HG02623 (cell line): ENCODE measurements around the gene GPX4.
A peak's percentile ranks its signal among the peaks of the same experiment; 100 is the strongest.

ENCODE experiments used
- ATAC-seq: cut with Tn5 transposase; IDR thresholded peaks from one replicate; pipeline ENCODE4 v1.9.1; 2021; ENCODE audit warnings: moderate library complexity; ENCODE audit not compliant: unreplicated experiment

The GPX4 gene

GRCh38 chr19:1103708-1104310 is at the start of gene GPX4:
Gene GPX4, plus strand, starts transcription at chr19:1103994. Its CDS starts 50 bp downstream, at chr19:1104044.
- ATAC-seq = peak; percentile 73

- no peak for ATAC-seq
Observed at GRCh38 chr19:1054102-1055027, 49.4 kb upstream of the GPX4 start.

GRCh38 chr19:1055028-1055425 is 48.8 kb upstream of the GPX4 start:
- ATAC-seq = no peak

GRCh38 chr19:1055886-1056620 is 47.7 kb upstream of the GPX4 start:
- ATAC-seq = no peak

- no peak for ATAC-seq
Observed at GRCh38 chr19:1057176-1057855, 46.5 kb upstream of the GPX4 start.

- no peak for ATAC-seq
Observed at GRCh38 chr19:1058112-1058511, 45.7 kb upstream of the GPX4 start.

GRCh38 chr19:1060689-1061088 is 43.1 kb upstream of the GPX4 start:
- no peak for ATAC-seq

GRCh38 chr19:1061987-1062386 is 41.8 kb upstream of the GPX4 start:
- no peak for ATAC-seq

GRCh38 chr19:1062387-1063029 is 41.3 kb upstream of the GPX4 start:
- no peak for ATAC-seq

GRCh38 chr19:1063030-1063908 is 40.5 kb upstream of the GPX4 start:
- ATAC-seq = no peak

- ATAC-seq = no peak
Observed at GRCh38 chr19:1063909-1064660, 39.7 kb upstream of the GPX4 start.

GRCh38 chr19:1064661-1065605 is 38.9 kb upstream of the GPX4 start:
- ATAC-seq = no peak

- ATAC-seq = no peak
Observed at GRCh38 chr19:1065606-1066109, 38.1 kb upstream of the GPX4 start.

- no peak for ATAC-seq
Observed at GRCh38 chr19:1066251-1066747, 37.5 kb upstream of the GPX4 start.

- ATAC-seq = peak; percentile 37
Observed at GRCh38 chr19:1066748-1067340, 37.0 kb upstream of the GPX4 start, which contains the start of gene ARHGAP45. Gene ARHGAP45, plus strand, starts transcription at chr19:1067167. Its CDS starts 239 bp downstream, at chr19:1067406.

GRCh38 chr19:1067341-1067957 is 36.3 kb upstream of the GPX4 start:
- ATAC-seq = no peak
